GM12891 (cell line): ENCODE measurements around the gene ARFGEF3.

Experiments used
- POLR2AphosphoS5 ChIP-seq: IDR thresholded peaks from 2 replicates; pipeline ENCODE4 v1.6.1; 2011; ENCODE audit warnings: low read depth, low read length, control low read depth
- TAF1 ChIP-seq: IDR thresholded peaks from 2 replicates; pipeline ENCODE4 v1.6.1; 2011; ENCODE audit warnings: low read depth, low read length, control low read depth

DNA sequence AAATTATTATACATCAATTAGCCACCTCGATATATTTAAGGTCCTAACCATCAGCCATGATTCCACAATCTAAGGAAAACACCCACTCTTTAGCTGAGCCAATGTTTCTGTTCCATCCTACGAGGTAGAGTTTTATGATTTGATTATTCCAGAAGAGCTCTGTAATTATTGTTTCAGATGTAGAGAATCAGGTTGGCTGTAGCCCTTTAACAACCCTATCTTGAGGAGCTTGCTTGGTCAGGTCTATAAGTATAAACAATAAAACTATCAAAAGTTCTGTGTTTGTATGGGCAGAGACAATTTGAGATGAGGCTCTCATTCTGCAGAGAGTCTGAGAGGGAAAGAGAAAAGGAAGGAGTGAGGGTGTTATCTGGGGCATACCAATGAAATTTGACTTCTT is 56.7 kb downstream of the ARFGEF3 start, which contains the start of gene PBOV1:
- TF ChIP-seq TAF1: no peak
- TF ChIP-seq POLR2AphosphoS5: no peak
